Liver (tissue), 9 donors: ENCODE measurements around the gene TNFRSF21. TPM values are rescaled to one million over a fixed set of nuclear protein-coding genes. Genes with fewer than 3 reads are reported as not detected.

Experiments
- DNase-seq: peaks from one replicate; pipeline ENCODE4 v3.0.0-alpha.2; 2017; ENCODE audit warnings: low spot score
- H3K27ac ChIP-seq, 2 donors: one replicate each; pipeline ENCODE4 v1.7.0; 2013; ENCODE audit warnings: inconsistent platforms in 2 of 2, low read length in 2 of 2, control low read depth in 1 of 2, low read depth in 1 of 2, mild to moderate bottlenecking in 1 of 2
- H3K27me3 ChIP-seq, 4 donors: one replicate each; pipeline versions ENCODE4 v1.6.1 to v1.7.0; 2013; ENCODE audit warnings: low read length in 3 of 4, inconsistent platforms in 1 of 4, mild to moderate bottlenecking in 1 of 4, moderate library complexity in 1 of 4; ENCODE audit not compliant: control insufficient read depth in 4 of 4, insufficient read depth in 4 of 4
- H3K36me3 ChIP-seq, 4 donors: one replicate each; pipeline versions ENCODE4 v1.6.1 to v1.7.0; 2013; ENCODE audit warnings: low read length in 3 of 4, mild to moderate bottlenecking in 3 of 4, low read depth in 1 of 4, moderate library complexity in 1 of 4; ENCODE audit not compliant: control insufficient read depth in 4 of 4, insufficient read depth in 3 of 4
- H3K4me1 ChIP-seq, 4 donors: one replicate each; pipeline versions ENCODE4 v1.6.1 to v1.7.0; 2013; ENCODE audit warnings: low read length in 3 of 4, mild to moderate bottlenecking in 3 of 4, moderate library complexity in 1 of 4; ENCODE audit not compliant: control insufficient read depth in 4 of 4, insufficient read depth in 4 of 4
- H3K4me3 ChIP-seq, 3 donors: one replicate each; pipeline versions ENCODE4 v1.6.1 to v1.7.0; 2013; ENCODE audit warnings: low read length in 3 of 3, control low read depth in 1 of 3, low read depth in 1 of 3, mild to moderate bottlenecking in 1 of 3
- H3K9ac ChIP-seq, 2 donors: one replicate each; pipeline ENCODE4 v1.7.0; 2013; ENCODE audit warnings: low read length in 2 of 2, mild to moderate bottlenecking in 2 of 2, moderate library complexity in 2 of 2, control low read depth in 1 of 2, low read depth in 1 of 2
- H3K9me3 ChIP-seq, 4 donors: one replicate each; pipeline versions ENCODE4 v1.6.1 to v1.7.0; 2013; ENCODE audit warnings: low read length in 3 of 4; ENCODE audit not compliant: control insufficient read depth in 4 of 4
- EGR1 ChIP-seq, 2 donors: IDR thresholded peaks; 2 replicates each; pipeline ENCODE4 v1.6.1; 2016 to 2018; ENCODE audit warnings: antibody characterized with exemption in 2 of 2, low read depth in 2 of 2
- FOXA1 ChIP-seq: IDR thresholded peaks from 2 replicates; pipeline ENCODE4 v1.6.1; 2016; ENCODE audit warnings: antibody characterized with exemption
- FOXA2 ChIP-seq: IDR thresholded peaks from 2 replicates; pipeline ENCODE4 v1.6.1; 2016; ENCODE audit warnings: antibody characterized with exemption
- HNF4A ChIP-seq, 2 donors: conservative IDR thresholded peaks; 2 replicates each; pipeline ENCODE4 v1.6.1; 2016; ENCODE audit warnings: antibody characterized with exemption in 2 of 2, mild to moderate bottlenecking in 2 of 2
- HNF4G ChIP-seq: IDR thresholded peaks from 2 replicates; pipeline ENCODE4 v1.6.1; 2016; ENCODE audit warnings: antibody characterized with exemption
- JUND ChIP-seq, 2 donors: IDR thresholded peaks; 2 replicates each; pipeline ENCODE4 v1.6.1; 2016; ENCODE audit warnings: antibody characterized with exemption in 2 of 2
- NR2F2 ChIP-seq: IDR thresholded peaks from 2 replicates; pipeline ENCODE4 v1.6.1; 2016; ENCODE audit warnings: antibody characterized with exemption
- RAD21 ChIP-seq, 2 donors: IDR thresholded peaks; 2 replicates each; pipeline ENCODE4 v1.6.1; 2016; ENCODE audit warnings: antibody characterized with exemption in 2 of 2, mild to moderate bottlenecking in 2 of 2
- RXRA ChIP-seq, 2 donors: IDR thresholded peaks; 2 replicates each; pipeline ENCODE4 v1.6.1; 2017 to 2018; ENCODE audit warnings: antibody characterized with exemption in 2 of 2, mild to moderate bottlenecking in 1 of 2
- TAF1 ChIP-seq: conservative IDR thresholded peaks from 2 replicates; pipeline ENCODE4 v1.6.1; 2016; ENCODE audit warnings: antibody characterized with exemption, mild to moderate bottlenecking
- YY1 ChIP-seq: IDR thresholded peaks from 2 replicates; pipeline ENCODE4 v1.6.1; 2016; ENCODE audit warnings: antibody characterized with exemption, mild to moderate bottlenecking
- WGBS: extraction: QIAGEN DNeasy Blood & Tissue Kit; methylation state at CpG from one replicate; pipeline ENCODE4 v1.1.7; 2013; 5-methylcytosine and 5-hydroxymethylcytosine counted together
- polyA plus RNA-seq, 2 donors: library from polyadenylated mRNA; stranded (reverse) in 1 of 2; unstranded in 1 of 2; fragments of 200-250 nt in 1 of 2; fragments of >200 nt in 1 of 2; fragmentation: Nextera tagmentation in 1 of 2; extraction: Ambion mirVana in 1 of 2; gene quantifications; one replicate each; pipeline versions ENCODE4 v1.2.1 to v1.2.3, GENCODE V29; 2013 to 2015
- total RNA-seq, 2 donors: library from RNA; depleted of rRNA; stranded (reverse); fragments of >200 nt; gene quantifications; one replicate each; pipeline ENCODE4 v1.2.3, GENCODE V29; 2014
- TF ChIP-seq, protein P1 (sequence below): IDR thresholded peaks from 2 replicates; pipeline ENCODE4 v1.6.1; 2016; ENCODE audit warnings: antibody characterized with exemption
- TF ChIP-seq, protein P2 (sequence below): fragments of 150-350 bp; IDR thresholded peaks from 2 replicates; pipeline ENCODE4 v1.5.1; 2017; ENCODE audit warnings: improper control_type of control experiment, low read depth, low read length; ENCODE audit not compliant: missing input control
- TF ChIP-seq, protein P3 (sequence below): IDR thresholded peaks from 2 replicates; pipeline ENCODE4 v1.6.1; 2016; ENCODE audit warnings: antibody characterized with exemption, mild to moderate bottlenecking
- TF ChIP-seq, protein P4 (sequence below): IDR thresholded peaks from 2 replicates; pipeline ENCODE4 v1.6.1; 2016; ENCODE audit warnings: antibody characterized with exemption
- TF ChIP-seq, protein P5 (sequence below): IDR thresholded peaks from 2 replicates; pipeline ENCODE4 v1.6.1; 2016; ENCODE audit warnings: antibody characterized with exemption
- donor health status: healthy.
- donor health status: healthy.
- donor health status: healthy.
- donor health status: healthy.
- donor health status: healthy.

Gene TNFRSF21
- total and polyA plus RNA-seq, 4 donors = 2.1 to 3.2 (median 2.9) TPM

DNA sequence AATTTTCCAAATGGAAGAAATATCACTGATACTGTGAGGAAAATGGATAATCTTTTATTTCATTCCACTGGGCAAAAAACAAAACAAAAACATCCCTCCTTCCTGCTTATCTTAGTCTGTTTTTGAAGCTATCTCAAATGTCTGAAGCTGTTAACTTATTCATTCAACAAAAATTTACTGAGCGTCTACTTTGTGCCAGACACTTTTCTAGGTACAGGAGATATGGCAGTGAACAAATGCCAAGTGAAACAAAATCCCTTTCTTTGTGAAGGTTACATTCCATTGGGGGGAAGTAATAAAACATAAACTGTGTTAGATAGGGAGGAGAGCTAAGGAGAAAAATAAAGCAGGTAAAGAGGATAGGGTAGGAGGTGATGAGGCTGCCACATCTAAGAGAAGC is 47.5 kb downstream of the TNFRSF21 start:
- H3K27ac ChIP-seq = no peak overlapping the region
- WGBS = 81% methylated on average over 1 of the region's 1 CpG
- no peak for TF ChIP-seq EGR1 (IDR thresholded peaks at IDR 0.05; ENCODE audit: low read depth in 2 of 2)
- TF ChIP-seq, protein P1, sequence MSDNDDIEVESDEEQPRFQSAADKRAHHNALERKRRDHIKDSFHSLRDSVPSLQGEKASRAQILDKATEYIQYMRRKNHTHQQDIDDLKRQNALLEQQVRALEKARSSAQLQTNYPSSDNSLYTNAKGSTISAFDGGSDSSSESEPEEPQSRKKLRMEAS = no peak
- TF ChIP-seq, protein P2, sequence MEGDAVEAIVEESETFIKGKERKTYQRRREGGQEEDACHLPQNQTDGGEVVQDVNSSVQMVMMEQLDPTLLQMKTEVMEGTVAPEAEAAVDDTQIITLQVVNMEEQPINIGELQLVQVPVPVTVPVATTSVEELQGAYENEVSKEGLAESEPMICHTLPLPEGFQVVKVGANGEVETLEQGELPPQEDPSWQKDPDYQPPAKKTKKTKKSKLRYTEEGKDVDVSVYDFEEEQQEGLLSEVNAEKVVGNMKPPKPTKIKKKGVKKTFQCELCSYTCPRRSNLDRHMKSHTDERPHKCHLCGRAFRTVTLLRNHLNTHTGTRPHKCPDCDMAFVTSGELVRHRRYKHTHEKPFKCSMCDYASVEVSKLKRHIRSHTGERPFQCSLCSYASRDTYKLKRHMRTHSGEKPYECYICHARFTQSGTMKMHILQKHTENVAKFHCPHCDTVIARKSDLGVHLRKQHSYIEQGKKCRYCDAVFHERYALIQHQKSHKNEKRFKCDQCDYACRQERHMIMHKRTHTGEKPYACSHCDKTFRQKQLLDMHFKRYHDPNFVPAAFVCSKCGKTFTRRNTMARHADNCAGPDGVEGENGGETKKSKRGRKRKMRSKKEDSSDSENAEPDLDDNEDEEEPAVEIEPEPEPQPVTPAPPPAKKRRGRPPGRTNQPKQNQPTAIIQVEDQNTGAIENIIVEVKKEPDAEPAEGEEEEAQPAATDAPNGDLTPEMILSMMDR = no peak
- no peak for TF ChIP-seq TAF1
- TF ChIP-seq, protein P3, sequence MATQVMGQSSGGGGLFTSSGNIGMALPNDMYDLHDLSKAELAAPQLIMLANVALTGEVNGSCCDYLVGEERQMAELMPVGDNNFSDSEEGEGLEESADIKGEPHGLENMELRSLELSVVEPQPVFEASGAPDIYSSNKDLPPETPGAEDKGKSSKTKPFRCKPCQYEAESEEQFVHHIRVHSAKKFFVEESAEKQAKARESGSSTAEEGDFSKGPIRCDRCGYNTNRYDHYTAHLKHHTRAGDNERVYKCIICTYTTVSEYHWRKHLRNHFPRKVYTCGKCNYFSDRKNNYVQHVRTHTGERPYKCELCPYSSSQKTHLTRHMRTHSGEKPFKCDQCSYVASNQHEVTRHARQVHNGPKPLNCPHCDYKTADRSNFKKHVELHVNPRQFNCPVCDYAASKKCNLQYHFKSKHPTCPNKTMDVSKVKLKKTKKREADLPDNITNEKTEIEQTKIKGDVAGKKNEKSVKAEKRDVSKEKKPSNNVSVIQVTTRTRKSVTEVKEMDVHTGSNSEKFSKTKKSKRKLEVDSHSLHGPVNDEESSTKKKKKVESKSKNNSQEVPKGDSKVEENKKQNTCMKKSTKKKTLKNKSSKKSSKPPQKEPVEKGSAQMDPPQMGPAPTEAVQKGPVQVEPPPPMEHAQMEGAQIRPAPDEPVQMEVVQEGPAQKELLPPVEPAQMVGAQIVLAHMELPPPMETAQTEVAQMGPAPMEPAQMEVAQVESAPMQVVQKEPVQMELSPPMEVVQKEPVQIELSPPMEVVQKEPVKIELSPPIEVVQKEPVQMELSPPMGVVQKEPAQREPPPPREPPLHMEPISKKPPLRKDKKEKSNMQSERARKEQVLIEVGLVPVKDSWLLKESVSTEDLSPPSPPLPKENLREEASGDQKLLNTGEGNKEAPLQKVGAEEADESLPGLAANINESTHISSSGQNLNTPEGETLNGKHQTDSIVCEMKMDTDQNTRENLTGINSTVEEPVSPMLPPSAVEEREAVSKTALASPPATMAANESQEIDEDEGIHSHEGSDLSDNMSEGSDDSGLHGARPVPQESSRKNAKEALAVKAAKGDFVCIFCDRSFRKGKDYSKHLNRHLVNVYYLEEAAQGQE = no peak
- TF ChIP-seq, protein P4, sequence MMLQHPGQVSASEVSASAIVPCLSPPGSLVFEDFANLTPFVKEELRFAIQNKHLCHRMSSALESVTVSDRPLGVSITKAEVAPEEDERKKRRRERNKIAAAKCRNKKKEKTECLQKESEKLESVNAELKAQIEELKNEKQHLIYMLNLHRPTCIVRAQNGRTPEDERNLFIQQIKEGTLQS = no peak
- TF ChIP-seq JUND (IDR thresholded peaks at IDR 0.05) = no peak
- no peak for TF ChIP-seq RXRA (IDR thresholded peaks at IDR 0.05)
- no peak for TF ChIP-seq YY1
- TF ChIP-seq, protein P5, sequence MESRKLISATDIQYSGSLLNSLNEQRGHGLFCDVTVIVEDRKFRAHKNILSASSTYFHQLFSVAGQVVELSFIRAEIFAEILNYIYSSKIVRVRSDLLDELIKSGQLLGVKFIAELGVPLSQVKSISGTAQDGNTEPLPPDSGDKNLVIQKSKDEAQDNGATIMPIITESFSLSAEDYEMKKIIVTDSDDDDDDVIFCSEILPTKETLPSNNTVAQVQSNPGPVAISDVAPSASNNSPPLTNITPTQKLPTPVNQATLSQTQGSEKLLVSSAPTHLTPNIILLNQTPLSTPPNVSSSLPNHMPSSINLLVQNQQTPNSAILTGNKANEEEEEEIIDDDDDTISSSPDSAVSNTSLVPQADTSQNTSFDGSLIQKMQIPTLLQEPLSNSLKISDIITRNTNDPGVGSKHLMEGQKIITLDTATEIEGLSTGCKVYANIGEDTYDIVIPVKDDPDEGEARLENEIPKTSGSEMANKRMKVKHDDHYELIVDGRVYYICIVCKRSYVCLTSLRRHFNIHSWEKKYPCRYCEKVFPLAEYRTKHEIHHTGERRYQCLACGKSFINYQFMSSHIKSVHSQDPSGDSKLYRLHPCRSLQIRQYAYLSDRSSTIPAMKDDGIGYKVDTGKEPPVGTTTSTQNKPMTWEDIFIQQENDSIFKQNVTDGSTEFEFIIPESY = no peak
- no peak for TF ChIP-seq FOXA2
- TF ChIP-seq RAD21 (IDR thresholded peaks at IDR 0.05) = no peak
- no peak for TF ChIP-seq NR2F2
- no peak for TF ChIP-seq HNF4G
- TF ChIP-seq HNF4A (conservative IDR thresholded peaks at IDR 0.05) = no peak
- no peak for TF ChIP-seq FOXA1
- H3K4me1 ChIP-seq = no peaks in the 10 kb centered on the region
- H3K4me3 ChIP-seq = no peak overlapping the region
- no peaks in the 10 kb centered on the region for H3K36me3 ChIP-seq
- no peak for DNase-seq
- H3K9ac ChIP-seq = no peak overlapping the region
- no peaks in the 10 kb centered on the region for H3K27me3 ChIP-seq
- no peaks in the 10 kb centered on the region for H3K9me3 ChIP-seq

DNA sequence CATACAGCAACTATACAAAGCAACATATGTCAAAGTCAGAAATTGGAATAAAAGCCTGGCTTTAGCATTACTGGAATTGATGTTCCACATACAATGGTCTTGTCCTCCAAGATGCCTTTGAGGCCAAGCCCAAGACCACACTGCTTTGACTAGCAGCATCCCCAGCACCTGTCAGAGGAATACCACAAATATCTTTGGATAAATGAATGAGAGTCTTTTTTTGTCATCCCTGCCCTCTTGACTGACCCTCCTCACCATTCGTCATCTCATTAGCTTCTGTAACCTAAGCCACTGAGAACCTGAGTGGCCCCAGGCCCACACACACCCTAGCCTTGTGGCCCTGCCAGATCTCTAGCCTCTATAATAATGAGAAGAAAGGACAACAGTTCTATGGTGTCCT is 48.5 kb downstream of the TNFRSF21 start:
- WGBS = 89% methylated on average over 1 of the region's 1 CpG
- TF ChIP-seq EGR1 (IDR thresholded peaks at IDR 0.05; ENCODE audit: low read depth in 2 of 2) = no peak
- no peak for TF ChIP-seq YY1
- TF ChIP-seq, protein P5 = no peak
- TF ChIP-seq, protein P1 = no peak
- TF ChIP-seq HNF4G = no peak
- TF ChIP-seq, protein P2 = no peak
- TF ChIP-seq NR2F2 = no peak
- no peak for TF ChIP-seq RXRA (IDR thresholded peaks at IDR 0.05)
- TF ChIP-seq FOXA1 = no peak
- no peak for TF ChIP-seq RAD21 (IDR thresholded peaks at IDR 0.05)
- TF ChIP-seq, protein P4 = no peak
- no peak for TF ChIP-seq JUND (IDR thresholded peaks at IDR 0.05)

More for the DNA sequence above, 48.5 kb downstream of the TNFRSF21 start:
- no peaks in the 10 kb centered on the region for H3K4me1 ChIP-seq
- no peaks in the 10 kb centered on the region for H3K36me3 ChIP-seq
- no peaks in the 10 kb centered on the region for H3K27me3 ChIP-seq
- H3K9ac ChIP-seq = no peak overlapping the region
- H3K4me3 ChIP-seq = no peak overlapping the region
- no peaks in the 10 kb centered on the region for H3K9me3 ChIP-seq
- DNase-seq = no peak
- H3K27ac ChIP-seq = no peak overlapping the region
